Measurements from ENCODE around the gene ADGRB3. TPM values are rescaled to one million over a fixed set of nuclear protein-coding genes. Genes with fewer than 3 reads are reported as not detected.
"Not testable (repeated sequence)": the region's sequence is repeated elsewhere in the genome, so short reads cannot be mapped to it uniquely, and the experiment has no call there.

The ADGRB3 gene
- total RNA-seq, 1 donor from 2014 or later, result 8.5 TPM

GRCh38 chr6:68975064-68975463 is 340.0 kb downstream of the ADGRB3 start:
- intact Hi-C loops (cut with DNase I), result no loop called here
- ATAC-seq (peak; percentile 60), DNase-seq (ENCODE audit: low spot score) (no peak)

DNA sequence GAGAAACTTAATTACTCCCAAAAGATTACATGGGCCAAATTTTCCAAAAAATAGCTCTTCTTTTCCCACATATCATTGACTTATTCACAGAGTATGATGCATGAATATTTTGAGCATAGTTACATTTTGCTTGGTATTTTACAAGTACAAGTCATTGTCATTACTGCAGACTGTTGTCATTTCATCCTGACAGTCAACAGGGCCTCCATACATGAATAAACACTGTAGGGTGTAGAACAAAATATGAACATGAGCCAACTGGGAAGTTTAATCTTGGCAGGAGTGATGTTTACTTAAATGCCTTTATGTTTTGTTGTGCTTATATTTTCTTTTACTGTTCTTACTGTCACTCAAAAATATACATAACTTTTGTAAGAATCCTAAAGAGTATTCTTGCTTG is 340.7 kb downstream of the ADGRB3 start:
- intact Hi-C loops (cut with DNase I), result no loop called here
- no peak for DNase-seq (ENCODE audit: low spot score)
- no peak for ATAC-seq

DNA sequence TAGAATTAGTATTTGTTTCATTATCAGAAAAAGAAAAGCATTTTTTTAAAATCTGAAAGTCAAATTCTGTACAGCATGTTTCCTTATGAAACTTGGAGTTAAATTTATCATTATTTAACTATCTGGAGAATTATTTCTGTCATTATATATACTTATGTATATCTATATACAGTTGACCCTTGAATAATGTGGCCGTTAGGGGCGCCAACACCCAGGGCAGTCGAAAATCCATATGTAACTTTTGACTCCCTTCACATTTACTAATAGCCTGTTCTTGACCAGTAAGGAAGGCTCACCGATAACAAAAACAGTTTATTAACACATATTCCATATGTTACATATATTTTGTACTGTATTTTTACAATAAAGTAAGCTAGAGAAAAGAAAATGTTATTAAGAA is 341.2 kb downstream of the ADGRB3 start:
- intact Hi-C loops (cut with DNase I), result no loop called here
- ATAC-seq (no peak), DNase-seq (ENCODE audit: low spot score) (no peak)

GRCh38 chr6:68978411-68978810 is 343.3 kb downstream of the ADGRB3 start:
- no peak for DNase-seq (ENCODE audit: low spot score)
- intact Hi-C loops (cut with DNase I), result no loop called here
- ATAC-seq, result no peak

DNA sequence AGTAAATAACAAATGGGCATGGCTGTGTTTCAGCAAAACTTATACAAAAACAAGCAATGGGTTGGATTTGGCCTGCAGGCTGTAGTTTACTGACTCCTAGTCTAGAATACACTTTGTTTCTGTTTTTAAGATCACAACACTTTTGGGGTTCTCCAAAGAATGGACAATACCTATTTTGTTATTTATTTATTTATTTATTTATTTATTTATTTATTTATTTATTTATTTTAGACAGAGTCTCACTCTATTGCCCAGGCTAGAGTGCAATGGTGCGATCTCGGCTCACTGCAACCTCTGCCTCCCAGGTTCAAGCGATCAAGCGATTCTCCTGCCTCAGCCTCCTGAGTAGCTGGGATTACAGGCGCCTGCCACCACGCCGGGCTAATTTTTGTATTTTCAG is 346.6 kb downstream of the ADGRB3 start:
- DNase-seq (ENCODE audit: low spot score); intact Hi-C loops (cut with DNase I); ATAC-seq: not testable (repeated sequence)

- ATAC-seq (no peak), DNase-seq (ENCODE audit: low spot score) (no peak)
- intact Hi-C loops (cut with DNase I), result no loop called here
Measured at GRCh38 chr6:68988698-68989097, 353.6 kb downstream of the ADGRB3 start.

DNA sequence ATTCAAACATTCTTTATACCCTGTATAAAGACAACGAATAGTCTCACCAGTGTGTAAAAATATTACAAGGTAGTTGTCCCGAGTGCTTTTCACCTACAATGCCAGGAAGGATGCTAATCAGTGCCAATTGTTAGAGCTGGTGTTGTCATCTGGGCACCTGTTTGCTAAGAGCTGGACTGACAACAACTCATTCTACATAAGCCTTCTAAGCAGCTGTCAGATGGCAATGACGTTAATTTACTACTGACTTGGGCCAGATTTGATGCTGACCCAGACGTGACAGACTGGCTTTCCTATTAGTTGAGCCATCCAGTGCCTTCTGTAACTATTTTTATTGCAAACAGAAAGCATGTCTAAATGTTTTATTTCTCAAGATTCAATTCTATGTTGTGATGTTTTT is 355.2 kb downstream of the ADGRB3 start:
- intact Hi-C loops (cut with DNase I), result no loop called here
- no peak for ATAC-seq
- no peak for DNase-seq (ENCODE audit: low spot score)

- intact Hi-C loops (cut with DNase I), result no loop called here
- no peak for ATAC-seq
- no peak for DNase-seq (ENCODE audit: low spot score)
Measured at GRCh38 chr6:68993911-68994310, 358.8 kb downstream of the ADGRB3 start.

- intact Hi-C loops (cut with DNase I), result no loop called here
- DNase-seq (ENCODE audit: low spot score), result no peak
Measured at GRCh38 chr6:68994521-68994920, 359.4 kb downstream of the ADGRB3 start.

DNA sequence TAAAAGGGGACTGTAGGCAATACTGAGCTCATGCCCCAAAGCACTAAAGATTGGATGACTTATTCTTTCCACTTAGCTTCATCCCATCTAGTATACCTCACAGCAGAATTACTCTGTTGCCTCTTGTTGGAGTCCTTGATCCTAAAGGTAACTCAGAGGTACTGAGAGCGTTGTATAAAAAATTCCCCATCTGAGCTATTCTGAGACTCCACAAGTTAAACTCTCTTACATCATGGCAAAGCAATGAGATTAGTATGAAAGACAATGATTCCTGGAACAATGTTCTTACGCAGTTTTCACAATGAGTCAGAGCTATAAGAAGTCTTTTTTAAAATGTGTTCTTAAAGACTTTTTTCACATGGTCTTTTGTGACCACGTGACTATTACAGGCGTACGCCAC is 370.1 kb downstream of the ADGRB3 start:
- intact Hi-C loops (cut with DNase I), result no loop called here
- DNase-seq (ENCODE audit: low spot score), result no peak
- no peak for ATAC-seq

More at GRCh38 chr6:68994521-68994920, 359.4 kb downstream of the ADGRB3 start:
- ATAC-seq, result no peak

- DNase-seq (ENCODE audit: low spot score), result no peak
- intact Hi-C loops (cut with DNase I), result no loop called here
- no peak for ATAC-seq
Measured at GRCh38 chr6:69007781-69008180, 372.7 kb downstream of the ADGRB3 start.

DNA sequence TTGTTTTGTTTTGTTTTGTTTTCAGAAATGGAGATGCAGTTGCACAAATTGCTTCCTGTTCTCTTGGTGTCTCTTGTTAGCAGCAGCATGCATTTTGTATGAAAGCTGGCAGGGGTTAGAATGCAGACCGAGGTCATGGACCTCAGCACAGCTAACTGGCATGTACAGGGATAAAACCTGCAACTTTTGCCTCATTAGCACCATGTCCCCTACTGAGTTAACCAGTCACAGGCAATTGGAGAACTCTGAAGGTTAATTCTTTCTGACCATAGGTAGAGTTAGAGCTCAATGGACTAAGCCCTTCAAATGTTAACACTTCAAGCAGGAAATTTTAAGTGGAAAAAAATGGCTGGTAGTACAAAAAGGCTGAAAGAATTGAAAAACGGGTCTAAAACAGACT is 377.1 kb downstream of the ADGRB3 start:
- intact Hi-C loops (cut with DNase I), result no loop called here
- ATAC-seq (no peak), DNase-seq (ENCODE audit: low spot score) (no peak)

DNA sequence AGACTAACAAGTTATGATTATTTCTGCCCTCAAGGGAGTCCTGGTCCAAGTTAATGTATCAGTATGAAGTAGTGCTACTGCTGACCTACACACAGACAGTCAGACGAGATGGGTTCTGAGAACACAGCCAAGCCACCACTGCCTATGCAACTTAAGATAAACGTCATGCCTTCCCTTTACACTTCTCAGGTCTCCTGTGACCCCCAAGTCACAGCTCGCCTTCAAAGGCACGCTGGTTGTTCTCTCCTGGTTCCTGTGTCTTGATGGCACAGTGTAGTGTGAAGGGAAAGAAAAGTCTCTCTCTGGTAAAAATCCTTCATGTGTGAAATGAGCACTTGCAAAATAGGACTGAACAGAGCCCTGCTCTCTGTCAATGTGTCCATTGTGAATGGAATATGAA is 377.8 kb downstream of the ADGRB3 start:
- DNase-seq (ENCODE audit: low spot score) (no peak), ATAC-seq (no peak)
- intact Hi-C loops (cut with DNase I), result no loop called here

DNA sequence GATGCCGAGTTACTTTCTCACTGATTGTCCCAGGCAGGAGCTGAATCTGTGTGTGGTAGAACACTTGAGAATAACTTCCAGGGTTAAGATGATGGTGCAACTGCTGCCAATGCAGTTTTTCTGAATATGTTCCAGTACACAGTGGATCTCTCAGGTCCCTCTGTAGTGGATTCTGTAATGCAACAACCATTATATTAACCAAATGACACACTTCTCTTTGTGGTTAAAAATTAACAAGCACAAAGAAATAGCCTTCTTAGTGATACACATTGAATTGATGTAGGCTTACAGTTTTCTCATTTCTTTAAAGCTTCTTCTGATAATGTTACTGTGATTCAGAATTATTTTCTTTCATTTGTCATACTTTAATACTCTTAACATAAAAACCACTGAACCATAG is 383.8 kb downstream of the ADGRB3 start:
- DNase-seq (ENCODE audit: low spot score) (no peak), ATAC-seq (no peak)
- intact Hi-C loops (cut with DNase I), result no loop called here

- intact Hi-C loops (cut with DNase I), result no loop called here
- DNase-seq (ENCODE audit: low spot score), result no peak
- no peak for ATAC-seq
Measured at GRCh38 chr6:69019832-69020231, 384.8 kb downstream of the ADGRB3 start.

- intact Hi-C loops (cut with DNase I), result no loop called here
- no peak for DNase-seq (ENCODE audit: low spot score)
- ATAC-seq, result no peak
Measured at GRCh38 chr6:69022993-69023392, 387.9 kb downstream of the ADGRB3 start.

DNA sequence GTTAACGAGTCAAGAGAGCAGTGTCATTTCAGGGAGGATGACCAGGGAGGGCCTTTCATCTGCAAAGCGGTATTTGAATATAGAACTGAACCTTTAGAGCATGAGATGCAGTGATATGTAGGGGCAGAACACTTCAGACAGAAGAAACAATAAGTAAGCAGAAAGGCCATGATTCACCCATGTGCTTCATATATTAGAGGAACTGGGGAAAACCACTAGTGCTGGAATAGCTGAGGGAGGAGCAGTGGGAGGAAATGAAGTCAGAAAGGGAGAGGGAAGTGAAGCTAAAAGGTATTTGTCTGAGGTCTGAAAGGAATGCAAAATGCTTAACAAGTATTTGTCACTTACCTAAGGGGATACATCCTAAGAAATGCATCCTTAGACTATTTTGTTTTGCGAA is 391.2 kb downstream of the ADGRB3 start:
- intact Hi-C loops (cut with DNase I), result no loop called here
- ATAC-seq, result no peak

GRCh38 chr6:69026715-69027114 is 391.6 kb downstream of the ADGRB3 start:
- DNase-seq (ENCODE audit: low spot score) (no peak), ATAC-seq (no peak)
- intact Hi-C loops (cut with DNase I), result no loop called here

More for the DNA sequence above, 391.2 kb downstream of the ADGRB3 start:
- no peak for DNase-seq (ENCODE audit: low spot score)

- DNase-seq (ENCODE audit: low spot score) (no peak), ATAC-seq (no peak)
- intact Hi-C loops (cut with DNase I), result no loop called here
Measured at GRCh38 chr6:69027861-69028260, 392.8 kb downstream of the ADGRB3 start.

GRCh38 chr6:69038841-69039240 is 403.8 kb downstream of the ADGRB3 start:
- ATAC-seq, result no peak
- intact Hi-C loops (cut with DNase I), result no loop called here

DNA sequence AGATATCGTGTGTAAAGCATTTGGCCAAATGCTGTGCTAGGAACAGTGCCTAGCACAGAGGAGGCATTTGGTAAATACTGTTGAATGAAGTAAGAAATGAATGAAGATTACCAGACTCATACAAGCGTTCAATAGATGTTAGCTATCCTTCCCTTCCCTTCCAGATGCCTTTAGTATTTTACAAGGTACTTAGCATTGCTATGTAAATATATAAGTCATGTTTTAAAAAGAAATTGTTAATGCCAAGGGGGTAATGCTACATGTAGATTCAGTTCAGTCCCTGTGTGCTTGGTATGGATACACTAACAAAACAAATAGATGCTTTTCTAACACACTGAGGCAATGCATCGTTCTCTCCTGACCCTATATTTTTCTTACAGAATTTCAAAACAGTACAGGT is 407.2 kb downstream of the ADGRB3 start:
- no peak for ATAC-seq
- intact Hi-C loops (cut with DNase I), result no loop called here

More at GRCh38 chr6:69038841-69039240, 403.8 kb downstream of the ADGRB3 start:
- DNase-seq (ENCODE audit: low spot score), result no peak

DNA sequence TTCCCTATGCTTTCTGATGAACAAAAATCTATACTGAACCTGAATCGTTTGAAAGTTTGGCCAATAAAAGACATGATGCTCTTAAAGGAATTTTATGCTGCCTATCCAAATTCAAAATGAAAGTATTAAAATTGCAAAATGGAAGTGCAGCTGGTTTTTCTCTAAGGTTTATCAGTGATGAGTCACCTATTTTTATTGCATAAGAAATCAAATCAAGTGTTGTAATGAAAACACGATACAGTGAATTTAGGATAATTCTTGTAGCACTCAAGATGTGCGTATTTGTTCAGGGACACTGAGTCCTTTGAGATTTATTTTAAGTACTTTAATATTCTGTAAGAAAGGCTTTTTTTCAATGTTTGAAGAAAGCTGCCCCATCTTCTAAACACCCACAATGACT is 409.5 kb downstream of the ADGRB3 start:
- no peak for ATAC-seq
- intact Hi-C loops (cut with DNase I), result no loop called here
- DNase-seq (ENCODE audit: low spot score), result no peak

More for the DNA sequence above, 407.2 kb downstream of the ADGRB3 start:
- no peak for DNase-seq (ENCODE audit: low spot score)
